GM12878 (cell line): ENCODE results near the gene PRKX.

Experiments used
- CBFB ChIP-seq: IDR thresholded peaks from 2 replicates; pipeline ENCODE4 v1.6.1; 2016; ENCODE audit warnings: antibody characterized with exemption, low read depth
- CHD2 ChIP-seq: IDR thresholded peaks from 2 replicates; pipeline ENCODE4 v1.6.1; 2011; ENCODE audit warnings: low read depth, low read length, improper control_type of control experiment, borderline replicate concordance
- EZH2 ChIP-seq: IDR thresholded peaks from 2 replicates; pipeline ENCODE4 v1.6.1; 2012; ENCODE audit warnings: low read depth, mild to moderate bottlenecking, control low read depth, inconsistent platforms, low read length, borderline replicate concordance; ENCODE audit not compliant: control insufficient read depth
- FOS ChIP-seq: IDR thresholded peaks from 3 replicates; pipeline ENCODE4 v1.6.1; 2011; ENCODE audit warnings: borderline replicate concordance; ENCODE audit not compliant: insufficient read length; ENCODE audit errors: extremely low read depth
- IKZF1 ChIP-seq: fragments of 450-650 bp; conservative IDR thresholded peaks from 2 replicates; pipeline ENCODE4 v1.6.1; 2017; ENCODE audit warnings: antibody characterized with exemption, mild to moderate bottlenecking
- POLR2A ChIP-seq: IDR thresholded peaks from 2 replicates; pipeline ENCODE4 v1.6.1; 2011; ENCODE audit warnings: low read depth, mild to moderate bottlenecking, low read length
- POLR2AphosphoS5 ChIP-seq: IDR thresholded peaks from 2 replicates; pipeline ENCODE4 v1.6.1; 2011; ENCODE audit warnings: mild to moderate bottlenecking, low read length, inconsistent platforms
- RFX5 ChIP-seq: IDR thresholded peaks from 2 replicates; pipeline ENCODE4 v1.6.1; 2011; ENCODE audit warnings: low read depth, low read length, improper control_type of control experiment
- SMC3 ChIP-seq: IDR thresholded peaks from 2 replicates; pipeline ENCODE4 v1.6.1; 2011; ENCODE audit warnings: low read length, improper control_type of control experiment, borderline replicate concordance
- TAF1 ChIP-seq: IDR thresholded peaks from 2 replicates; pipeline ENCODE4 v1.6.1; 2011; ENCODE audit warnings: mild to moderate bottlenecking, low read depth, low read length, borderline replicate concordance
- ZNF274 ChIP-seq: IDR thresholded peaks from one replicate; pipeline ENCODE4 v1.8.0; 2011; ENCODE audit not compliant: insufficient read length, insufficient read depth
- TF ChIP-seq, protein P1 (sequence below), 3 experiments: IDR thresholded peaks in 2 of 3; conservative IDR thresholded peaks in 1 of 3; 2 replicates each; pipeline ENCODE4 v1.5.1; 2011; ENCODE audit warnings: low read depth in 3 of 3, low read length in 3 of 3, mild to moderate bottlenecking in 3 of 3, control low read depth in 2 of 3, moderate library complexity in 2 of 3, inconsistent platforms in 1 of 3, mixed read lengths in 1 of 3; ENCODE audit not compliant: control insufficient read depth in 2 of 3, insufficient read depth in 1 of 3; ENCODE audit errors: extremely low read depth in 1 of 3
- TF ChIP-seq, protein P2 (sequence below): IDR thresholded peaks from 2 replicates; pipeline ENCODE4 v1.6.1; 2012; ENCODE audit warnings: mild to moderate bottlenecking, low read depth, low read length
- TF ChIP-seq, protein P3 (sequence below): fragments of 450-650 bp; formaldehyde crosslinking; IDR thresholded peaks from 2 replicates; pipeline ENCODE4 v1.4.0; 2022; ENCODE audit warnings: mild to moderate bottlenecking, moderate library complexity

DNA sequence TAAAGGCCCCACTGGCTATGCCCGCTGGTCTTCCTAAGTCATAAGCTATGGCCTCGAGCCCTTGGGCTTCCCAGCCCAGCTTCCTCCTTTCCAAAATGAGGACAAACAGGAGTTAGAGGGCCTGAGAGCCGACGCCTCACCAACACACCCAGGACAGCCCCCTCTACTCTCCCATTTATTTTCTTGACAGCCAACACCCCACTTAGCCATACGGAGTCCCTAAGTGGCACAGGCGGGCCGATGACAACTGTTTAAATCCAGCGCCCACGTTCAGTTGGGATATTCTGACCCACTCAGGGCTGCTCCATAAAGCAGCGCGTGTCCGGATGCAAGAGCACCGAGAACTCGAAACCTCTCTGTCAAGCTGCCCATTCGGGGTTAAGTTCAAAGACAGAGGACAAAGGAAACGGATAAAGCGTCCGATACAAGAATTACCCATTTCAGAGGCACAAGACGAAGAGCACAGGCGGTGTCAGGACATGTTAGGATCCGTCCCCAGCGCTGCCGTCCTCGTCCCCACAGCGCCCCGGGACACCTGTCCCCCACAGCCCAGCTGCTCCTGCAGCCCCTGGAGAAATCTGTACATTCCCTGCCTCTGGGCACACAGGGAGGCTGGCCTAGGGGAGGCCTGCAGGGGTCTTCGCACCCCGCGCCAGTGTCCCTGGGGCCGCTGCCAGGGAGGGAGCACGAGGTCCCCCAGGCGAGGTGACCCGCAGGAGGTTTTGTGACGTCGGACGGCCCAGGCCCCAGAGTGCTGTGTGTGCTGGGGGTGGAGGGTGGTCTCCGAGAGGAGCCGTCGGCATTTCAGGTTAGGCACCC lies 1.2 kb downstream of the PRKX start:
- TF ChIP-seq, protein P1, sequence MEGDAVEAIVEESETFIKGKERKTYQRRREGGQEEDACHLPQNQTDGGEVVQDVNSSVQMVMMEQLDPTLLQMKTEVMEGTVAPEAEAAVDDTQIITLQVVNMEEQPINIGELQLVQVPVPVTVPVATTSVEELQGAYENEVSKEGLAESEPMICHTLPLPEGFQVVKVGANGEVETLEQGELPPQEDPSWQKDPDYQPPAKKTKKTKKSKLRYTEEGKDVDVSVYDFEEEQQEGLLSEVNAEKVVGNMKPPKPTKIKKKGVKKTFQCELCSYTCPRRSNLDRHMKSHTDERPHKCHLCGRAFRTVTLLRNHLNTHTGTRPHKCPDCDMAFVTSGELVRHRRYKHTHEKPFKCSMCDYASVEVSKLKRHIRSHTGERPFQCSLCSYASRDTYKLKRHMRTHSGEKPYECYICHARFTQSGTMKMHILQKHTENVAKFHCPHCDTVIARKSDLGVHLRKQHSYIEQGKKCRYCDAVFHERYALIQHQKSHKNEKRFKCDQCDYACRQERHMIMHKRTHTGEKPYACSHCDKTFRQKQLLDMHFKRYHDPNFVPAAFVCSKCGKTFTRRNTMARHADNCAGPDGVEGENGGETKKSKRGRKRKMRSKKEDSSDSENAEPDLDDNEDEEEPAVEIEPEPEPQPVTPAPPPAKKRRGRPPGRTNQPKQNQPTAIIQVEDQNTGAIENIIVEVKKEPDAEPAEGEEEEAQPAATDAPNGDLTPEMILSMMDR (IDR thresholded peaks at IDR 0.05 in 2 of 3, conservative IDR thresholded peaks at IDR 0.05 in 1 of 3; ENCODE audit: control insufficient read depth in 2 of 3, extremely low read depth in 1 of 3, insufficient read depth in 1 of 3, low read depth in 3 of 3, low read length in 3 of 3), result no peak
- TF ChIP-seq POLR2AphosphoS5 (no peak), POLR2A (no peak), CBFB (no peak), RFX5 (no peak), TAF1 (no peak), EZH2 (no peak), IKZF1 (no peak), ZNF274 (no peak), SMC3 (no peak), CHD2 (no peak), FOS (no peak)
- TF ChIP-seq, protein P2, sequence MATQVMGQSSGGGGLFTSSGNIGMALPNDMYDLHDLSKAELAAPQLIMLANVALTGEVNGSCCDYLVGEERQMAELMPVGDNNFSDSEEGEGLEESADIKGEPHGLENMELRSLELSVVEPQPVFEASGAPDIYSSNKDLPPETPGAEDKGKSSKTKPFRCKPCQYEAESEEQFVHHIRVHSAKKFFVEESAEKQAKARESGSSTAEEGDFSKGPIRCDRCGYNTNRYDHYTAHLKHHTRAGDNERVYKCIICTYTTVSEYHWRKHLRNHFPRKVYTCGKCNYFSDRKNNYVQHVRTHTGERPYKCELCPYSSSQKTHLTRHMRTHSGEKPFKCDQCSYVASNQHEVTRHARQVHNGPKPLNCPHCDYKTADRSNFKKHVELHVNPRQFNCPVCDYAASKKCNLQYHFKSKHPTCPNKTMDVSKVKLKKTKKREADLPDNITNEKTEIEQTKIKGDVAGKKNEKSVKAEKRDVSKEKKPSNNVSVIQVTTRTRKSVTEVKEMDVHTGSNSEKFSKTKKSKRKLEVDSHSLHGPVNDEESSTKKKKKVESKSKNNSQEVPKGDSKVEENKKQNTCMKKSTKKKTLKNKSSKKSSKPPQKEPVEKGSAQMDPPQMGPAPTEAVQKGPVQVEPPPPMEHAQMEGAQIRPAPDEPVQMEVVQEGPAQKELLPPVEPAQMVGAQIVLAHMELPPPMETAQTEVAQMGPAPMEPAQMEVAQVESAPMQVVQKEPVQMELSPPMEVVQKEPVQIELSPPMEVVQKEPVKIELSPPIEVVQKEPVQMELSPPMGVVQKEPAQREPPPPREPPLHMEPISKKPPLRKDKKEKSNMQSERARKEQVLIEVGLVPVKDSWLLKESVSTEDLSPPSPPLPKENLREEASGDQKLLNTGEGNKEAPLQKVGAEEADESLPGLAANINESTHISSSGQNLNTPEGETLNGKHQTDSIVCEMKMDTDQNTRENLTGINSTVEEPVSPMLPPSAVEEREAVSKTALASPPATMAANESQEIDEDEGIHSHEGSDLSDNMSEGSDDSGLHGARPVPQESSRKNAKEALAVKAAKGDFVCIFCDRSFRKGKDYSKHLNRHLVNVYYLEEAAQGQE, result no peak
- TF ChIP-seq, protein P3, sequence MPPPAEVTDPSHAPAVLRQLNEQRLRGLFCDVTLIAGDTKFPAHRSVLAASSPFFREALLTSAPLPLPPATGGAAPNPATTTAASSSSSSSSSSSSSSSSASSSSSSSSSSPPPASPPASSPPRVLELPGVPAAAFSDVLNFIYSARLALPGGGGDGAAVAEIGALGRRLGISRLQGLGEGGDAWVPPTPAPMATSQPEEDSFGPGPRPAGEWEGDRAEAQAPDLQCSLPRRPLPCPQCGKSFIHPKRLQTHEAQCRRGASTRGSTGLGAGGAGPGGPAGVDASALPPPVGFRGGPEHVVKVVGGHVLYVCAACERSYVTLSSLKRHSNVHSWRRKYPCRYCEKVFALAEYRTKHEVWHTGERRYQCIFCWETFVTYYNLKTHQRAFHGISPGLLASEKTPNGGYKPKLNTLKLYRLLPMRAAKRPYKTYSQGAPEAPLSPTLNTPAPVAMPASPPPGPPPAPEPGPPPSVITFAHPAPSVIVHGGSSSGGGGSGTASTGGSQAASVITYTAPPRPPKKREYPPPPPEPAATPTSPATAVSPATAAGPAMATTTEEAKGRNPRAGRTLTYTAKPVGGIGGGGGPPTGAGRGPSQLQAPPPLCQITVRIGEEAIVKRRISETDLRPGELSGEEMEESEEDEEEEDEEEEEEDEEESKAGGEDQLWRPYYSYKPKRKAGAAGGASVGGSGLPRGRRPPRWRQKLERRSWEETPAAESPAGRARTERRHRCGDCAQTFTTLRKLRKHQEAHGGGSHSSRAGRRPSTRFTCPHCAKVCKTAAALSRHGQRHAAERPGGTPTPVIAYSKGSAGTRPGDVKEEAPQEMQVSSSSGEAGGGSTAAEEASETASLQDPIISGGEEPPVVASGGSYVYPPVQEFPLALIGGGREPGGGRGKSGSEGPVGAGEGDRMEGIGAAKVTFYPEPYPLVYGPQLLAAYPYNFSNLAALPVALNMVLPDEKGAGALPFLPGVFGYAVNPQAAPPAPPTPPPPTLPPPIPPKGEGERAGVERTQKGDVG (CRISPR knock-in tag), result no peak
